Spleen (tissue), 7 donors: Measurements from ENCODE around the gene TXNRD2.

Experiments used
- CTCF ChIP-seq, 11 experiments: fragments of 200-600 bp in 7 of 11; fragments of 450-650 bp in 4 of 11; sonication (generic) in 4 of 11; IDR thresholded peaks in 8 of 11; conservative IDR thresholded peaks in 3 of 11; 1 replicate in 7 of 11; 2 replicates in 4 of 11; pipeline versions ENCODE4 v1.4.0 to v1.8.0; 2016 to 2021; ENCODE audit warnings: antibody characterized with exemption in 11 of 11, inconsistent platforms in 4 of 11, mild to moderate bottlenecking in 1 of 11
- POLR2A ChIP-seq, 3 donors: fragments of 450-650 bp; IDR thresholded peaks; one replicate each; pipeline ENCODE4 v1.5.1; 2017; ENCODE audit warnings: antibody characterized with exemption in 3 of 3, mild to moderate bottlenecking in 1 of 3
- POLR2AphosphoS5 ChIP-seq, 3 donors: sonication (generic); formaldehyde crosslinking; IDR thresholded peaks; one replicate each; pipeline ENCODE4 v1.5.1; 2017; ENCODE audit warnings: antibody characterized with exemption in 3 of 3
- donor health status: DM: no; HTN: no; CAD: no; lungs with moderate emphysema.
- donor health status: DM: no; HTN: no; CAD: no.
- donor health status: DM: no; HTN: no; CAD: no.

DNA sequence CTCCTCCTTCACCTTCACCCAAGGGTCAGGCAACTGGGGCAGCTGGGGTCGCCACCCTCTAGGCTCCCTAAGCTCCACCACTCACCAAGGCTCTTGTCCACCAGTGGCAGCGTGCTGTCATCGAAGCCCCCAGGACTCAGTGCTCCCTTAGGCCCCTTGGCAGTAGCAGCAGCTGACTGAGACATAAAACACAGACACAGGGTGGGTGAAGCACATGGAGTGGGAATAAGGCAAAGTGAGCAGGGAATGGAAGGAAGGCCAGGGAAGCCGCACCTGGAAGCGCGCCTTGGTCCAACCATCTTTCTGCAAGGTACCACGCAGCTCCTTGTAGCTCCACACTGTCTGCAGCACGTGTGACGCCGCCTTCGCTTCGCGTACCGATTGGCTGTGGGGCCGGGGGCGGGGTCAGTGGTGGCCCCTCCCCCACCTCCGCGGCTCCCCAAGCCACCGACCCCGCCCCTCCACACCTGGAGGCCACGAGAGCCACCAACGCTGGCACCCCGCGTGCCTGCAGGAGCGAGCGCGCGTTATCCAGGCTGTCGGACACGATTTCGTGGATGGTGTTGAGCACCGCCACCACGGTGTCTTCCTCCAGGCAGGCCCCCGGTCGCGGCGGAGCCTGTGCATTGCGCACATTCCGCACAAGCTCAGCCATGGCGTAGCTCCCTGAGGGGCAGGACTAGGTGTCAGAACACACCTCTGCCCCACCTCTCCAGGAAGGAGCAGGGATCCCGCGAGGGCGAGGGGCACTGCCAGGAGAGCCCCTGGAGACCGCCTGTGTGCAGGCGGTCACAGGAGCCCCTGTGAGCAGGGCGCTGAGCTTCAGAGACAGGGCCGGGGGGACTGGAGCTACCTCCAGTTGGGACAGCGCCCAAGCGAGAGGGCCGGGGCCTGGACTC is 31.3 kb upstream of the TXNRD2 start:
- TF ChIP-seq POLR2A (IDR thresholded peaks at IDR 0.05) (no peak), CTCF (IDR thresholded peaks at IDR 0.05 in 8 of 11, conservative IDR thresholded peaks at IDR 0.05 in 3 of 11) (no peak), POLR2AphosphoS5 (IDR thresholded peaks at IDR 0.05) (peak in 1 of 3 donors; percentile 32)
